HepG2 (cell line): ENCODE results near the gene ZSCAN20. TPM values are rescaled to one million over a fixed set of nuclear protein-coding genes. Genes with fewer than 3 reads are reported as not detected.

Experiments
- ASH2L ChIP-seq: fragments of 300-600, 200-600 bp; sonication (generic); IDR thresholded peaks from 2 replicates; pipeline ENCODE4 v1.7.0; 2017; ENCODE audit warnings: low read depth, mild to moderate bottlenecking, moderate library complexity, mixed read lengths, low read length; ENCODE audit not compliant: insufficient read length
- E2F5 ChIP-seq: sonication (generic); formaldehyde crosslinking; conservative IDR thresholded peaks from 2 replicates; pipeline ENCODE4 v1.4.0; 2020; ENCODE audit warnings: missing genetic modification reagents
- FOXO1 ChIP-seq: sonication (generic); formaldehyde crosslinking; IDR thresholded peaks from 2 replicates; pipeline ENCODE4 v1.4.0; 2020; ENCODE audit warnings: missing genetic modification reagents
- HCFC1 ChIP-seq: fragments of 150-350 bp; IDR thresholded peaks from 2 replicates; pipeline ENCODE4 v1.6.1; 2014; ENCODE audit warnings: low read depth, low read length
- HMGXB4 ChIP-seq, 2 experiments: sonication (generic) in 1 of 2; formaldehyde crosslinking in 1 of 2; IDR thresholded peaks; 2 replicates each; pipeline versions ENCODE4 v1.4.0 to v1.6.1; 2018 to 2020; ENCODE audit warnings: missing genetic modification reagents in 2 of 2, borderline replicate concordance in 1 of 2, low read depth in 1 of 2, mild to moderate bottlenecking in 1 of 2, missing biosample characterization in 1 of 2
- KDM5B ChIP-seq: sonication (generic); formaldehyde crosslinking; IDR thresholded peaks from 2 replicates; pipeline ENCODE4 v1.4.0; 2020; ENCODE audit warnings: missing genetic modification reagents, mild to moderate bottlenecking, borderline replicate concordance
- KLF16 ChIP-seq, 2 experiments: sonication (generic) in 1 of 2; formaldehyde crosslinking in 1 of 2; IDR thresholded peaks; 2 replicates each; pipeline versions ENCODE4 v1.6.1 to v1.8.0; 2016 to 2023; ENCODE audit warnings: missing genetic modification reagents in 2 of 2, missing compliant biosample characterization in 1 of 2
- KMT2A ChIP-seq: sonication (generic); formaldehyde crosslinking; IDR thresholded peaks from 2 replicates; pipeline ENCODE4 v1.4.0; 2020; ENCODE audit warnings: missing genetic modification reagents
- NFE2 ChIP-seq: sonication (generic); formaldehyde crosslinking; IDR thresholded peaks from 2 replicates; pipeline ENCODE4 v1.4.0; 2020; ENCODE audit warnings: missing genetic modification reagents
- NR2C2 ChIP-seq: sonication (generic); formaldehyde crosslinking; IDR thresholded peaks from 2 replicates; pipeline ENCODE4 v1.4.0; 2020; ENCODE audit warnings: missing genetic modification reagents, mild to moderate bottlenecking, moderate library complexity, borderline replicate concordance
- RAD21 ChIP-seq: fragments of 450-650 bp; formaldehyde crosslinking; IDR thresholded peaks from 2 replicates; pipeline ENCODE4 v1.5.0; 2020; ENCODE audit warnings: mild to moderate bottlenecking
- SP140L ChIP-seq: sonication (generic); formaldehyde crosslinking; IDR thresholded peaks from 2 replicates; pipeline ENCODE4 v1.4.0; 2020; ENCODE audit warnings: missing genetic modification reagents, borderline replicate concordance
- THRA ChIP-seq: sonication (generic); formaldehyde crosslinking; IDR thresholded peaks from 2 replicates; pipeline ENCODE4 v1.4.0; 2020; ENCODE audit warnings: missing genetic modification reagents, borderline replicate concordance
- TRIM22 ChIP-seq: fragments of 450-650 bp; IDR thresholded peaks from 2 replicates; pipeline ENCODE4 v1.6.1; 2017
- XRCC5 ChIP-seq: fragments of 200-400 bp; formaldehyde crosslinking; optimal IDR thresholded peaks from 2 replicates; pipeline ENCODE3; 2017; ENCODE audit warnings: mild to moderate bottlenecking, low read length
- ZEB1 ChIP-seq: IDR thresholded peaks from 2 replicates; pipeline ENCODE4 v1.6.1; 2012; ENCODE audit warnings: mild to moderate bottlenecking, low read depth, inconsistent platforms; ENCODE audit not compliant: insufficient replicate concordance
- ZNF136 ChIP-seq: sonication (generic); formaldehyde crosslinking; IDR thresholded peaks from 2 replicates; pipeline ENCODE4 v1.8.1; 2022; ENCODE audit warnings: low read depth, mild to moderate bottlenecking, moderate library complexity, missing genetic modification reagents
- ZNF343 ChIP-seq: sonication (generic); formaldehyde crosslinking; IDR thresholded peaks from 2 replicates; pipeline ENCODE4 v1.4.0; 2020; ENCODE audit warnings: mild to moderate bottlenecking, missing genetic modification reagents
- ZNF496 ChIP-seq: sonication (generic); formaldehyde crosslinking; IDR thresholded peaks from 2 replicates; pipeline ENCODE4 v1.8.1; 2023; ENCODE audit warnings: mild to moderate bottlenecking, moderate library complexity, missing genetic modification reagents; ENCODE audit not compliant: insufficient replicate concordance
- ZNF563 ChIP-seq: sonication (generic); formaldehyde crosslinking; IDR thresholded peaks from 2 replicates; pipeline ENCODE4 v1.8.0; 2022; ENCODE audit warnings: mild to moderate bottlenecking, moderate library complexity, missing genetic modification reagents
- ZNF598 ChIP-seq: sonication (generic); formaldehyde crosslinking; IDR thresholded peaks from 2 replicates; pipeline ENCODE4 v1.5.1; 2020; ENCODE audit warnings: mild to moderate bottlenecking, missing genetic modification reagents, borderline replicate concordance
- ZNF652 ChIP-seq: IDR thresholded peaks from 2 replicates; pipeline ENCODE4 v1.6.1; 2016; ENCODE audit warnings: low read depth, borderline replicate concordance
- ZNF691 ChIP-seq: sonication (generic); formaldehyde crosslinking; IDR thresholded peaks from 2 replicates; pipeline ENCODE4 v1.4.0; 2020; ENCODE audit warnings: missing genetic modification reagents, low read depth, mild to moderate bottlenecking, borderline replicate concordance
- polyA plus RNA-seq, 8 experiments: library from polyadenylated mRNA; depleted of rRNA in 3 of 8; stranded (reverse) in 7 of 8; unstranded in 1 of 8; fragments of >200 nt; fragmentation: Illumina TruSeq in 4 of 8; extraction: Trizol in 4 of 8; gene quantifications; 2 replicates each; pipeline versions ENCODE4 v1.2.1 to v1.2.3, GENCODE V29; 2011 to 2016; ENCODE audit warnings: low read depth in 4 of 8, missing spikeins in 1 of 8, mixed read lengths in 1 of 8; ENCODE audit not compliant: insufficient read depth in 1 of 8
- total RNA-seq, 5 experiments: library from RNA; depleted of rRNA; stranded (reverse); fragments of >200 nt; fragmentation: Illumina TruSeq; extraction: Trizol; gene quantifications; 2 replicates each; pipeline ENCODE4 v1.2.3, GENCODE V29; 2016; ENCODE audit warnings: low read depth in 1 of 5

The ZSCAN20 gene
- total and polyA plus RNA-seq, 2 of the 13 experiments (the other 11 are each of a cell fraction or from before 2014, with no cell fraction given): 1.1 to 2.8 TPM

GRCh38 chr1:33472269-33472980, at the start of gene ZSCAN20 (continued):
- TF ChIP-seq THRA (CRISPR knock-in tag) (0 out of 2 replicates have a peak, but pooled peaks have one; percentile 8), KLF16 (CRISPR knock-in tag; IDR thresholded peaks at IDR 0.05) (no peak; a peak in 1 of 4 replicates), HMGXB4 (CRISPR knock-in tag; IDR thresholded peaks at IDR 0.05; ENCODE audit: borderline replicate concordance in 1 of 2, low read depth in 1 of 2) (peak; percentile 40 to 68; a peak in 3 of 4 replicates), ZNF136 (CRISPR knock-in tag) (no peak), KDM5B (CRISPR knock-in tag) (peak; percentile 58; the same call in 1 of the 2 replicates), SP140L (no peak), E2F5 (CRISPR knock-in tag) (no peak), NR2C2 (CRISPR knock-in tag) (peak; percentile 94), RAD21 (CRISPR knock-in tag) (no peak), ZNF496 (CRISPR knock-in tag) (no peak), KMT2A (CRISPR knock-in tag) (no peak), ZNF563 (CRISPR knock-in tag) (no peak), NFE2 (CRISPR knock-in tag) (no peak), FOXO1 (CRISPR knock-in tag) (no peak), ZNF691 (CRISPR knock-in tag) (no peak), TRIM22 (no peak), ZNF652 (CRISPR knock-in tag) (no peak), HCFC1 (peak; percentile 85), ASH2L (no peak), ZNF598 (no peak), XRCC5 (peak; percentile 50), ZNF343 (CRISPR knock-in tag) (0 out of 2 replicates have a peak, but pooled peaks have one; percentile 58), ZEB1 (no peak)
